OCI-LY1 (cell line): ENCODE results near the gene DMD.

ENCODE experiments used
- H2AFZ ChIP-seq: fragments of 200-600 bp; sonication (generic), shearing (Covaris generic); 2 replicates; pipeline ENCODE4 v1.6.0; 2014; ENCODE audit warnings: antibody characterized with exemption, mild to moderate bottlenecking, low read length
- H3F3A ChIP-seq: fragments of 200-600 bp; sonication (generic), shearing (Covaris generic); 2 replicates; pipeline ENCODE4 v1.6.0; 2014; ENCODE audit warnings: mild to moderate bottlenecking, antibody characterized with exemption, low read length, moderate library complexity; ENCODE audit not compliant: insufficient read depth
- H3K27ac ChIP-seq: fragments of 200-600 bp; sonication (generic); 2 replicates; pipeline ENCODE4 v1.5.1; 2014; ENCODE audit warnings: low read length, mixed run types, mild to moderate bottlenecking, low read depth; ENCODE audit not compliant: poor library complexity, severe bottlenecking
- H3K27me3 ChIP-seq: fragments of 200-600 bp; sonication (generic); 2 replicates; pipeline ENCODE4 v1.6.0; 2014; ENCODE audit warnings: antibody characterized with exemption, mild to moderate bottlenecking, low read length, moderate library complexity; ENCODE audit not compliant: insufficient read depth
- H3K36me3 ChIP-seq: fragments of 200-600 bp; sonication (generic); 2 replicates; pipeline ENCODE4 v1.6.1; 2014; ENCODE audit warnings: mild to moderate bottlenecking, antibody characterized with exemption, low read length, moderate library complexity, mixed read lengths; ENCODE audit not compliant: insufficient read depth
- H3K4me1 ChIP-seq: fragments of 200-600 bp; sonication (generic); 2 replicates; pipeline ENCODE4 v1.5.1; 2014; ENCODE audit warnings: mild to moderate bottlenecking, low read length, moderate library complexity; ENCODE audit not compliant: insufficient read depth, severe bottlenecking
- H3K4me2 ChIP-seq: fragments of 200-600 bp; sonication (generic), shearing (Covaris generic); 2 replicates; pipeline ENCODE4 v1.6.1; 2014; ENCODE audit warnings: low read length
- H3K4me3 ChIP-seq: fragments of 200-600 bp; sonication (generic); 2 replicates; pipeline ENCODE4 v1.5.1; 2014; ENCODE audit warnings: low read length, low read depth, mild to moderate bottlenecking, mixed read lengths; ENCODE audit not compliant: poor library complexity, severe bottlenecking
- H3K79me2 ChIP-seq: fragments of 200-600 bp; shearing (Covaris generic); 2 replicates; pipeline ENCODE4 v1.6.1; 2016; ENCODE audit warnings: mixed run types, low read length, mixed read lengths; ENCODE audit not compliant: insufficient read depth
- H3K9ac ChIP-seq: fragments of 200-600 bp; sonication (generic), shearing (Covaris generic); 2 replicates; pipeline ENCODE4 v1.6.1; 2014; ENCODE audit warnings: mild to moderate bottlenecking, low read length, mixed read lengths
- H3K9me2 ChIP-seq: fragments of 200-600 bp; sonication (generic), shearing (Covaris generic); 2 replicates; pipeline ENCODE4 v1.6.1; 2014; ENCODE audit warnings: low read depth, mild to moderate bottlenecking, low read length, mixed read lengths
- H3K9me3 ChIP-seq: fragments of 200-600 bp; shearing (Covaris generic); 2 replicates; pipeline ENCODE4 v1.6.1; 2014; ENCODE audit warnings: low read length, mixed read lengths
- H4K20me1 ChIP-seq: fragments of 200-600 bp; sonication (generic), shearing (Covaris generic); 2 replicates; pipeline ENCODE4 v1.6.0; 2016; ENCODE audit warnings: mild to moderate bottlenecking, low read length; ENCODE audit not compliant: insufficient read depth
- EZH2 ChIP-seq: fragments of 200-600 bp; sonication (generic), shearing (Covaris generic); IDR thresholded peaks from 2 replicates; pipeline ENCODE4 v1.8.0; 2017; ENCODE audit warnings: borderline replicate concordance, mixed run types, mild to moderate bottlenecking, antibody characterized with exemption, low read length, moderate library complexity, mixed read lengths
- TF ChIP-seq, protein P1 (sequence below): fragments of 200-600 bp; sonication (generic), shearing (Covaris generic); IDR thresholded peaks from 2 replicates; pipeline ENCODE4 v1.5.1; 2017; ENCODE audit warnings: mild to moderate bottlenecking, antibody characterized with exemption, low read length, moderate library complexity, mixed read lengths

DMD gene

DNA sequence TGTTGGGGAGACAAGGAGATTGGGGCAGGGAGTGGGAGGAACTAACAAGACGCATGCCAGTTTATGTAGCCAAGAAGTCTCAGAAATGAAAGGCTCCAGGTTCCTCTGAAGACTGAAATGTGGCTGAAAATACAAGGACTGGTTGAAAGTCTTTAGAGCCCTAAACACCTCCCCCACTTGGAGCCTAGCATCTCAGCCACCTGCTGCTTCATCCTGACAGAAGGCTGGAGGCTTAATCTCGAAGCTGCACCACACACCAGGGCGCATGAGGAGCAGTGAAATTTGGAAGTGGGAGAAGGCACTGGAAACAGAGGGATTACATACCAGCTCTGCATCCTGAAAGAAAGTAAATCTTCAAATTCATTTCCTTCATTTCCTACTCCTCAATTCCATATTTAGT lies 1978.8 kb downstream of the DMD start:
- peaks cover 68% of the 10 kb centered on the region for H3K4me1 ChIP-seq
- H4K20me1 ChIP-seq = no peaks in the 10 kb centered on the region
- no peak overlapping the region for H2AFZ ChIP-seq

DNA sequence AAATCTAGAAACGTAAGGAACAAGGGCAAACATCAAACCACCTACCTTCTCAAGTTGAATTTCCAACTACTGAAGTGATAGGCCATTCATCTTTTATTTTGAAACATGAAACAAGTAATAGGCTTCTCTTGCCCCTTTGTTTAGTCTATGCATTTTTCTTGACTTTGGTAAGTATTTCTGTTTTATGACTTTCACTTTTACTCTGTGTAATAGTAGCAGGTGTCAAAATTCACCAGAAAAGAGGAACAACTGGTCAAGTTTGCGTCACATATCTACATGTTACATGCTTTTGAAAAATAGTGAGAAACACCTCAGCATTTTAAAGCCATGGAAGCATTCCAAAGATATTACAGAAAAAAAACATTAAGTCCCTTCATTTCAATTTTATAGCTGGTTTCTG lies 1982.4 kb downstream of the DMD start:
- H2AFZ ChIP-seq = no peak overlapping the region
- H3K36me3 ChIP-seq = no peaks in the 10 kb centered on the region
- no peaks in the 10 kb centered on the region for H3K9me2 ChIP-seq
- no peak overlapping the region for H3K4me3 ChIP-seq
- H3K9ac ChIP-seq = peak overlapping the region; percentile 19; the same call in 1 of the 2 replicates
- no peak for TF ChIP-seq EZH2
- TF ChIP-seq, protein P1, sequence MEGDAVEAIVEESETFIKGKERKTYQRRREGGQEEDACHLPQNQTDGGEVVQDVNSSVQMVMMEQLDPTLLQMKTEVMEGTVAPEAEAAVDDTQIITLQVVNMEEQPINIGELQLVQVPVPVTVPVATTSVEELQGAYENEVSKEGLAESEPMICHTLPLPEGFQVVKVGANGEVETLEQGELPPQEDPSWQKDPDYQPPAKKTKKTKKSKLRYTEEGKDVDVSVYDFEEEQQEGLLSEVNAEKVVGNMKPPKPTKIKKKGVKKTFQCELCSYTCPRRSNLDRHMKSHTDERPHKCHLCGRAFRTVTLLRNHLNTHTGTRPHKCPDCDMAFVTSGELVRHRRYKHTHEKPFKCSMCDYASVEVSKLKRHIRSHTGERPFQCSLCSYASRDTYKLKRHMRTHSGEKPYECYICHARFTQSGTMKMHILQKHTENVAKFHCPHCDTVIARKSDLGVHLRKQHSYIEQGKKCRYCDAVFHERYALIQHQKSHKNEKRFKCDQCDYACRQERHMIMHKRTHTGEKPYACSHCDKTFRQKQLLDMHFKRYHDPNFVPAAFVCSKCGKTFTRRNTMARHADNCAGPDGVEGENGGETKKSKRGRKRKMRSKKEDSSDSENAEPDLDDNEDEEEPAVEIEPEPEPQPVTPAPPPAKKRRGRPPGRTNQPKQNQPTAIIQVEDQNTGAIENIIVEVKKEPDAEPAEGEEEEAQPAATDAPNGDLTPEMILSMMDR = no peak
- H3F3A ChIP-seq = no peaks in the 10 kb centered on the region
- no peaks in the 10 kb centered on the region for H3K27me3 ChIP-seq
- peaks cover 36% of the 10 kb centered on the region for H3K4me1 ChIP-seq
- H3K27ac ChIP-seq = peak overlapping the region; percentile 90
- H3K4me2 ChIP-seq = peak overlapping the region; percentile 53
- H3K9me3 ChIP-seq = no peaks in the 10 kb centered on the region
- no peaks in the 10 kb centered on the region for H3K79me2 ChIP-seq
- H4K20me1 ChIP-seq = no peaks in the 10 kb centered on the region

More for the DNA sequence above, 1978.8 kb downstream of the DMD start:
- Histone ChIP-seq H3K9ac (no peak overlapping the region; the same call in 1 of the 2 replicates), H3K4me2 (peak overlapping the region; percentile 14; the same call in 1 of the 2 replicates), H3K4me3 (no peak overlapping the region), H3F3A (no peaks in the 10 kb centered on the region), H3K9me2 (no peaks in the 10 kb centered on the region), H3K27me3 (no peaks in the 10 kb centered on the region), H3K36me3 (no peaks in the 10 kb centered on the region), H3K27ac (peak overlapping the region; percentile 74), H3K9me3 (no peaks in the 10 kb centered on the region), H3K79me2 (no peaks in the 10 kb centered on the region)
- no peak for TF ChIP-seq EZH2
- TF ChIP-seq, protein P1 = no peak

DNA sequence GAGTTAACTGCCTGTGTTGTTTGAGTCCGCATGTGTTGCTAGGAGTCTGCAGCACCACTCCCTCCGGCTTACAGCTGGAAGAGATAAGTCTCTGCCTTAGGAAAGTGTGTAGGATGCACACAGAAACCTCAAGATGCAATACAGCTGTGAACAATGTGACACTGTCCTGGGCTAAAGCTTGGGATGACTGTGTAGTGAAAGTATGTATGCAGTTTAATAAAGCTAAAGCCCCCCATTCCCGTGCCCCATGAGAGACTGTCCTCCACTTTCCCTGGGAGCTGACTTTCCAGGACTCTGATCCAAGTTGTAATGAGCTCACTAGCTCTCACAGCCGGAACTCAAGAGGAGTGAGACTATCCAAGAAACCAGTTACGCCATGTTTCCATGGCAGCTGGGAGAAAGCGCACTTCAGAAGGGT lies 1982.9 kb downstream of the DMD start:
- Histone ChIP-seq H3K36me3 (no peaks in the 10 kb centered on the region), H3K9me3 (no peaks in the 10 kb centered on the region), H3K79me2 (no peaks in the 10 kb centered on the region), H3F3A (no peaks in the 10 kb centered on the region), H3K9ac (no peak overlapping the region; the same call in 1 of the 2 replicates), H3K4me3 (no peak overlapping the region), H3K27ac (peak overlapping the region; percentile 90), H2AFZ (no peak overlapping the region), H3K9me2 (no peaks in the 10 kb centered on the region), H3K27me3 (no peaks in the 10 kb centered on the region), H3K4me1 (peaks cover 32% of the 10 kb centered on the region), H4K20me1 (no peaks in the 10 kb centered on the region), H3K4me2 (peak overlapping the region; percentile 53)
- no peak for TF ChIP-seq EZH2
- TF ChIP-seq, protein P1 = no peak
